Stimulated activated CD4-positive, alpha-beta T cell treated with anti-CD3 and anti-CD28 coated beads, Interleukin-2, amount 100 ng/mL, for 48 hours (primary cell): Measurements from ENCODE around the gene CCDC192.

Source experiments
- DNase-seq, 2 donors: peaks; one replicate each; pipeline ENCODE4 v3.0.0-alpha.2; 2020

CCDC192 gene

GRCh38 chr5:127928053-127928452, 224.9 kb downstream of the CCDC192 start:
- DNase-seq = no peak

- DNase-seq = no peak
Measured at GRCh38 chr5:127930311-127930710, 227.1 kb downstream of the CCDC192 start.

DNA sequence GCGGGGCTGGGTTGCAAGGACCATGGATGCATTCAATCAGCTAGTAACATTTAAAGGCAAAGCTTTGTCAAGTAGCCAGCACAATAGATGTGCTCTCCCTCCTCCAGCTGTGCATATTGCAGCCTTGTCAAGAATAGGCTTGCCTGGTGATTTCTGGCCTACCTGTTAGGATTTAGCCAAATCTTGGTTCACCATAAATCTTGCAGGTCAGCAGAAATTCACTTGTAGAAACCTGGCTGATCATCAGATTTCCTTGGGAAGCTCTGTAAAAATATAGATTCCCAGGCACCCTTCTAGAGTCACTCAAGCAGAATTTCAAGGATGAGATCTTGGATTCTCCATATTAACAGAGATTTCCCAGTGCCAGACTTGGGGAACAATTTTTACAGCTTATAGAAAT, 228.2 kb downstream of the CCDC192 start:
- DNase-seq = no peak

GRCh38 chr5:127933348-127933747, 230.2 kb downstream of the CCDC192 start:
- DNase-seq = no peak

- DNase-seq = no peak
Measured at GRCh38 chr5:127934791-127935256, 231.6 kb downstream of the CCDC192 start.

DNA sequence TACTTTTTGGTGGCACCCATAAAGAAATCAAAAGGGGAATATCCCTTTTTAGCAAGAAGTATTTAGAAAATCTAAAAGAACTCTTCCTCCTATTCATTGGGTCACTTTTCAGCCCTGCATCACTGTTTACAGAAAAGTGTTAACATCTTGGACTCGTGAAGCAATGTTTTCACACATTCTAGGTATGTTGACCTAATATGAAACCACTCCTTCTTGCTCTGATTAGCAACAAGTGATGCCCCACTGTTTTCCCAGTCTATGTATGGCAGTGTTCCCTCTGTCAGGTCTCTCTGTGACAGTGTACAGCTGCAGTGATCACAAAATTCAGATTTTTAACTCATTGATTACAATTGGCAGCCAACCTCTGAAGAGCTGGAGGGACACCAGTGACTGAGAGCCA, 232.2 kb downstream of the CCDC192 start:
- no peak for DNase-seq

DNA sequence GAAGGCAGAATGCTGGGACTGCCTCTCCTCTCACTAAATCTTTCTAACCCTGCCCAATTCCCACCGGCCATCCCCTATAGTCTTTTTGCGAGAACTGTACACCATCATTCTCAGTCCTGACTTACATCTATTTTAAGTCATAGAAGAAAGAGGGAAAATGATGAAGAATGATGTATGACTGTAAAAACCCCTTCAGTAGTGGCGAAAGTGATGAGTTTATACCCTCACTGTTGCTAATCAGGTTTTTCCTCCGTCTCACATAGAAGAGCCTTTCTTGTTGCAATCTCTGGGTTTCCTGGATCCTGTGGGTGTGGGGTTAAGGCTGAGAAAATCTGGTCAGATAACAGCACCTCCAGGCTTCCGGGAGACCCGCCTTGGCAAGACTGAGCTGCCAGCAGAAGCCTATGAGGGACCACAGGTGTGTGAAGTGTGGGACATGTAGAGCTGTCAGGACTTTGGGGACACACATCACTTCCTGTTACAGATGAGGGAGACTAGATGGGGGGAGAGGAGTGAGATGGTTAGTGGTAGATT, 233.3 kb downstream of the CCDC192 start:
- no peak for DNase-seq

- DNase-seq = no peak
Measured at GRCh38 chr5:127938746-127939145, 235.6 kb downstream of the CCDC192 start.

GRCh38 chr5:127940854-127941253, 237.7 kb downstream of the CCDC192 start:
- no peak for DNase-seq

DNA sequence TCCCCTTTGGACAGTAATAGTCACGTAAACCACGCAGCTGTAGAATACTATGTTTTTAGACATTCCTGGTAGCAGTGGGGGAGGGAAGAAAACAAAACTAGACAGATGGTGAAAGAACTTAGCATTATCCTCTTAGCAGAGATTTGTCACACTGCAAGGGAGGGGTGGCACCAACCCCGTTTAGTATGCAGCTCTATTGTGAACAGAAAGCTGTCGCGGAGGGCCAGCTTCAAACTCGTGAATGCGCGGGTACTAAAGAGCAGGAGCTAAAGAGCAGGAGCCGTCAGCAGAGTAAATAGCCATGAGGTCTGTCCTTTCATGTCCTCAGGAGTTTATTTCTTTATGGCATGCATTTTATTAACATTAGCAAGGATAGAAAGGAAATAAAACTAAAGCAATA, 238.5 kb downstream of the CCDC192 start:
- no peak for DNase-seq

DNA sequence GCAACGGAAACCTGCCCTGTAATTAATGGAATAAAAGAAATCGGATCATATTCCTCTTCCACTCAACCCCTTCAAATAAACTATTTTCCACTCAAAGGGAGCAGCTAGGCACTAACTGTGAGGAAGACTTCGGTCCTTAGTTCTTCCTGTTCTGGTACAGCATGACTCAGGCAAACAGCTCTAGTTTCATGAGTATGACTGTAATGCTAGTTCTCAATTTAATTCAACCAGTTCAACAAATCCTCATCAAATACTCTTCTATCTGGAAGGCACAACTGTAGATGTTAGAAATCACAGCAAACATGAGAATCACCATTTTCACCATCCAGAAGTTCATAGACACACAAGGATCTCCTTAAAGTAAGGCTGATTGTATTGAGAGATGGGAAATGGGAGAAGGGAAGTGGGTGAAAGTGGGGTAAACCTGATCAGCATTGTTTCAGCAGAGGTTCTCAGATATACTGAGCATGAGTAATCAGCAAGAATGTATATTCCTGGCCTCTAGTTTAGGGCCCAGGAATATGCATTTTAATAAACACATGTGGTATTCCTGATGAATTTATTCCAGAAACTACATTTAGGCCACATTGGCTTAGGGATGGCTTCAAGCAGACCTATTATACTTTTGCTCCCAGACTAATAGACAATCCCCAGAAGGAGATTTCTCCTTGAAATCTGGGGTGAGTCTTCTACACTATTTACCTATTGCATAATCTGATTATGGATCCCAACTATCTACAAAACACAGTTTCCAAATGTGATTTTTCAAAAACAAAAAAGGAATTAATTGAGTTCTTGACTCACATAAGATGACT, 239.3 kb downstream of the CCDC192 start:
- no peak for DNase-seq

GRCh38 chr5:127943061-127943371, 239.8 kb downstream of the CCDC192 start:
- DNase-seq = no peak

GRCh38 chr5:127944125-127944524, 240.9 kb downstream of the CCDC192 start:
- DNase-seq = no peak

- DNase-seq = no peak
Measured at GRCh38 chr5:127947941-127948340, 244.8 kb downstream of the CCDC192 start.

DNA sequence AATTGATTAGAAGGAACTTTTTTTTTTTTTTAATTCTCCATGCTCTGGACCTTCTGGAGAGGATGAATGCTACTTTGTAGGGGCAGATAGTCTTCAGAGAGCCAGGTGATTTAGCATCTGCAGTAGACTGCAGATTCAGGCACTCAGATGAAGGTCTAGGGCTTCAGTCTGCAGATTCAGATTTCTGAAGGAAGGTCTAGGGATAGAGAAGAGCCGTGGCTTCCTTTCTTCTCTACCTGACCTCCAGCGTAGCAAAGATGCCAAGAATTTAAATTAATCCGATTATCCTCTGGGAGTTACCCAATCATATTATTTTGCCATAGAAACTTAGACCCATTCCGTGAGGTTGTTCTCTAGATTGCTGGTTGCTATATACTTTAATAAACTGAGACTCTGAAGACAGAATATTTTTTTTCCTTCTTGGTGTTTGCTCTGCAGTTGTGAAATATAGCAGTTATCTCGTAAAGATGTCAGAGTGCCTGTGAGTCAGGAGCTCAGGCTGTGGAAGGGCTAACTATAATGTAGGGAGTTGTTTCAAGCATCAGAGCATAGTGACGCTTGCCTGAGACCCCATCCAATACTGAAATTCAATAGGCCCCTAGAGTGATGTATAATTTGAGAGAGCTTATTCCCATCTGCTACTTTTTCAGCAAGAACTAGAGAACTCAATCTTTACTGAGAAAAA, 247.7 kb downstream of the CCDC192 start:
- no peak for DNase-seq

DNA sequence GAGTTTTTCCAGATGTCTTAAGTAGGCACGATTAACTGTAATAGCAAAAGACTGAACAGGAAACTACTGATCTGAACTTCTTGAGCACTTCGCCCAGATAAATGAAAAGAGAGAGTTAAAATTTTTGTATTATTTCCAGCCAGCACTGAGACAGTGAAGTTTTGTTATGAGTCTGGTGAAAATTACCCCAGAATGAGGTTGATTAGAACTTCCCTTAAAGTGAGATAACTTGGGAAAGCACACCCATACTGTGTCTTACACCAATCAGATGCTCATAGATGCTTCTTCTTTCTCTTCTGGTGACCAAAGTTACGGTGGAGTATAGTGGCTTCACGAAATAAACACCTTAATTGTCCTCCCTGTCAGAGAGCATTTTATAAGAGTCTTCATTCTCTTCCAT, 248.6 kb downstream of the CCDC192 start:
- DNase-seq = no peak

GRCh38 chr5:127957183-127957582, 254.0 kb downstream of the CCDC192 start:
- DNase-seq = no peak

- DNase-seq = no peak
Measured at GRCh38 chr5:127957701-127958239, 254.6 kb downstream of the CCDC192 start.

GRCh38 chr5:127958421-127959011, 255.3 kb downstream of the CCDC192 start:
- DNase-seq = no peak

- DNase-seq = no peak
Measured at GRCh38 chr5:127959152-127959764, 256.1 kb downstream of the CCDC192 start.

GRCh38 chr5:127960270-127960691, 257.1 kb downstream of the CCDC192 start:
- DNase-seq = no peak

GRCh38 chr5:127961006-127961762, 258.0 kb downstream of the CCDC192 start:
- DNase-seq = no peak
